Sigmoid colon (tissue), 7 donors: ENCODE measurements around the gene POLE. TPM values are rescaled to one million over a fixed set of nuclear protein-coding genes. Genes with fewer than 3 reads are reported as not detected.
A peak's percentile ranks its signal among the peaks of the same experiment; 100 is the strongest.

Experiments
- DNase-seq: peaks from one replicate; pipeline ENCODE4 v3.0.0-alpha.2; 2019
- H3K27ac ChIP-seq, 4 donors: fragments of 200-600 bp; sonication (generic); one replicate each; pipeline ENCODE4 v1.5.1; 2016 to 2019; ENCODE audit warnings: mild to moderate bottlenecking in 1 of 4
- H3K27me3 ChIP-seq, 3 donors: fragments of 200-600 bp; sonication (generic); one replicate each; pipeline ENCODE4 v1.5.1; 2019; ENCODE audit warnings: mild to moderate bottlenecking in 1 of 3
- H3K36me3 ChIP-seq, 4 donors: fragments of 200-600 bp; sonication (generic); one replicate each; pipeline ENCODE4 v1.5.1; 2016 to 2019
- H3K4me1 ChIP-seq, 4 donors: fragments of 200-600 bp; sonication (generic); one replicate each; pipeline ENCODE4 v1.5.1; 2017 to 2019
- H3K4me3 ChIP-seq, 4 donors: fragments of 200-600 bp; sonication (generic); one replicate each; pipeline ENCODE4 v1.5.1; 2017 to 2019; ENCODE audit warnings: mild to moderate bottlenecking in 2 of 4, moderate library complexity in 1 of 4
- H3K9me3 ChIP-seq, 4 donors: fragments of 200-600 bp in 3 of 4; sonication (generic) in 3 of 4; one replicate each; pipeline versions ENCODE4 v1.5.1 to v1.6.1; 2013 to 2019
- CTCF ChIP-seq, 4 experiments: fragments of 450-650 bp in 3 of 4; fragments of 200-600 bp in 1 of 4; IDR thresholded peaks; one replicate each; pipeline ENCODE4 v1.5.1; 2016 to 2019; ENCODE audit warnings: antibody characterized with exemption in 4 of 4, mild to moderate bottlenecking in 3 of 4, moderate library complexity in 2 of 4
- EP300 ChIP-seq, 4 donors: sonication (generic); formaldehyde crosslinking; IDR thresholded peaks; one replicate each; pipeline ENCODE4 v1.6.1; 2017; ENCODE audit warnings: antibody characterized with exemption in 4 of 4
- POLR2A ChIP-seq, 2 donors: fragments of 450-650 bp; IDR thresholded peaks; one replicate each; pipeline ENCODE4 v1.6.1; 2016; ENCODE audit warnings: antibody characterized with exemption in 2 of 2, mild to moderate bottlenecking in 2 of 2, moderate library complexity in 2 of 2
- POLR2AphosphoS5 ChIP-seq, 4 donors: sonication (generic); formaldehyde crosslinking; IDR thresholded peaks; one replicate each; pipeline ENCODE4 v1.6.1; 2017; ENCODE audit warnings: antibody characterized with exemption in 4 of 4
- WGBS, 2 donors: extraction: QIAGEN DNeasy Blood & Tissue Kit; methylation state at CpG; one replicate each; pipeline ENCODE4 v1.1.7; 2013; 5-methylcytosine and 5-hydroxymethylcytosine counted together
- intact Hi-C: fragments of 100-400 bp; cut with DNase I; formaldehyde crosslinking; loops from one replicate; pipeline ENCODE4 v1.15.1; 2023
- polyA plus RNA-seq, 3 donors: library from polyadenylated mRNA; stranded (reverse); fragments of 200-250 nt; gene quantifications; one replicate each; pipeline ENCODE4 v1.2.3, GENCODE V29; 2013
- total RNA-seq, 4 donors: library from RNA; depleted of rRNA; stranded (reverse); fragments of >200 nt; gene quantifications; one replicate each; pipeline ENCODE4 v1.1.0, GENCODE V29; 2016
- donor health status: healthy with polysubstance abuse.
- donor health status: Bipolar disorder and iron deficiency.
- donor health status: healthy.

POLE gene
- total and polyA plus RNA-seq, 7 donors = 11.1 to 37.4 (median 32.9) TPM

- WGBS, 2 donors = 36 to 43% methylated on average over 35 of the region's 35 CpGs
- H3K27me3 ChIP-seq = peaks cover 0 to 64% (median 39%) of the 10 kb centered on the region in 3 donors
- intact Hi-C loops = loop anchor here (5.0 kb wide), 1 partner anchor 468 kb away; the partner anchor contains the start of genes DDX51 and NOC4L
- peaks cover 0 to 4% (median 0%) of the 10 kb centered on the region in 4 donors for H3K9me3 ChIP-seq
- H3K36me3 ChIP-seq = no peaks in the 10 kb centered on the region
- no peak for DNase-seq
- H3K4me1 ChIP-seq = peaks cover 0 to 10% (median 2%) of the 10 kb centered on the region in 4 donors
- H3K4me3 ChIP-seq = peak within 1 kb of the TSS in 2 of 4 donors; percentile 7 to 30
- TF ChIP-seq POLR2A (IDR thresholded peaks at IDR 0.05) (no peak), POLR2AphosphoS5 (IDR thresholded peaks at IDR 0.05) (no peak), EP300 (IDR thresholded peaks at IDR 0.05) (no peak), CTCF (IDR thresholded peaks at IDR 0.05) (no peak)
- no peak within 1 kb of the TSS for H3K27ac ChIP-seq
Measured at GRCh38 chr12:132610051-132610759, 76.9 kb downstream of the POLE start, which contains the start of gene LRCOL1. TSS of gene LRCOL1 (minus strand) at chr12:132610582. CDS start at chr12:132606251, 4,331 bp downstream.

DNA sequence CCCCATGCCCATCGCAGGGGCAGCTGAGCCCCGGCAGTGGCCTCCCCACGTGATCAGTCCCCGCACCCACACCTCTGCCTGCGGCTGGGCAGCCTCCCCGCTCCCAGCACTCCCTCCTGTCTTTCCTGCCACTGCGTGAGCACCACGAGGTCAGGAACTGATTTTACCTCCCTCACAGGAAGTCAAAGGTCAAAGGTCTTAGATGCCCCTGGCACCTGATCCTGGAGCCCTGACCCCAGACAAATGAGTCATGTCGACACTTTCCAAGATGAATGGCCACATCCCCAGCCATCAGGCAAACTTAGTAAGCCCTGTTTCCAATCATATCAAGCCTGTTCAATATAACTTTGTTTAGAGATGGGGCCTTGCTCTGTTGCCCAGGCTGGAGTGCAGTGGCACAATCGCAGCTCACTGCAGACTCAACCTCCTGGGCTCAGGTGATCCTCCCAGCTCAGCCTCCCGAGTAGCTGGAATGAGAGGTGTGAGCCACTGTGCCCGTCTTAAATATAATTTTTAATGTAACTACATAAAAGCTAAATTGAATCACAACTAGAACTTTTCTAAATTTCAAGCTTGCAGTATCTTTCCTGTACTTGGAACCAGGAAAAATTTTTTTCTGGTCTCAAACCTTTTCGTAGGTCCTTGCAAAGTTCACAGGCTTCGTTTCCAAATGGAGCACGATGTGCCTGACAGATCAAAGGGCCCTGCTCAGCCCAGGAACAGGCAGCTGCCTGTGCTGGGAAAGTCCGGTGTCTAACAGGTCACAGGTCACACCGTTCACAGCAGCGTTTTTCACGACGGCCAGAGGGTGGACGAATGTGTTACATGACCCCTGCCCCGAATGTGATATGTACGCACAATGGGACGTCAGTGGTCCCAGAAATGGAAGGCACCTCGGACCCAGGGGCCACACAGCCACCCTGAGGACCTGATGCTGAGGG, 78.6 kb downstream of the POLE start:
- TF ChIP-seq EP300 (IDR thresholded peaks at IDR 0.05) = no peak
- TF ChIP-seq POLR2AphosphoS5 (IDR thresholded peaks at IDR 0.05) = no peak
- no peak for TF ChIP-seq CTCF (IDR thresholded peaks at IDR 0.05)
- TF ChIP-seq POLR2A (IDR thresholded peaks at IDR 0.05) = no peak
- Histone ChIP-seq H3K27ac (no peak overlapping the region), H3K36me3 (no peaks in the 10 kb centered on the region), H3K9me3 (peaks cover 0 to 4% (median 0%) of the 10 kb centered on the region in 4 donors), H3K4me3 (no peak overlapping the region), H3K4me1 (peaks cover 0 to 12% (median 5%) of the 10 kb centered on the region in 4 donors), H3K27me3 (peaks cover 9 to 78% (median 53%) of the 10 kb centered on the region in 3 donors)
- intact Hi-C loops = no loop called here
- WGBS, 2 donors = 28 to 53% methylated on average over 25 of the region's 25 CpGs
- DNase-seq = no peak

- Histone ChIP-seq H3K27ac (no peak overlapping the region), H3K36me3 (no peaks in the 10 kb centered on the region), H3K9me3 (peaks cover 0 to 4% (median 0%) of the 10 kb centered on the region in 4 donors), H3K27me3 (peaks cover 9 to 91% (median 66%) of the 10 kb centered on the region in 3 donors), H3K4me3 (no peak overlapping the region), H3K4me1 (peaks cover 0 to 12% (median 5%) of the 10 kb centered on the region in 4 donors)
- intact Hi-C loops = no loop called here
- TF ChIP-seq POLR2A (IDR thresholded peaks at IDR 0.05) (no peak), POLR2AphosphoS5 (IDR thresholded peaks at IDR 0.05) (no peak), CTCF (IDR thresholded peaks at IDR 0.05) (no peak), EP300 (IDR thresholded peaks at IDR 0.05) (no peak)
- no peak for DNase-seq
- 87 to 92% methylated on average over 19 of the region's 19 CpGs for WGBS, 2 donors
Measured at GRCh38 chr12:132606927-132607326, 80.2 kb downstream of the POLE start.

DNA sequence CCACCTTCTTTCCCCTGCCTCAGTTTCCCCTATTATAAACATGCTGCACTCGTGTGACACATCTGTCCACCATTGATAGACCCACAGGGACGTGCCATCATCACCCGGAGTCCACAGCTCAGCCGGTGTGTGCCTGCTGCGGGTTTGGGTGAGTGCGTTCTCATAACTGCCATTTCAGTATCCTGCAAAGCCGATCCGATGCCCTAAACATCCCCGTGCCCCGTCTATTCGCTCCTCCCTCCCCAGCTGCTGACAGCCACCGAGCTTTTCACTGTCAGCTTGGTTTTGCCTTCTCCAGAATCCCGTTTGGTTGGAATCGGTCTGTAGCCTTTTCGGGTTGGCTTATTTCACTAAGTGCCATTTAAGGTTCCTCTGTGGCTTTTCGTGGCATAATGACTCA, 80.7 kb downstream of the POLE start:
- peaks cover 0 to 12% (median 5%) of the 10 kb centered on the region in 4 donors for H3K4me1 ChIP-seq
- H3K36me3 ChIP-seq = no peaks in the 10 kb centered on the region
- 73 to 74% methylated on average over 16 of the region's 16 CpGs for WGBS, 2 donors
- peaks cover 0 to 4% (median 0%) of the 10 kb centered on the region in 4 donors for H3K9me3 ChIP-seq
- H3K27me3 ChIP-seq = peaks cover 9 to 88% (median 66%) of the 10 kb centered on the region in 3 donors
- H3K4me3 ChIP-seq = no peak overlapping the region
- no peak for DNase-seq
- TF ChIP-seq EP300 (IDR thresholded peaks at IDR 0.05) (no peak), POLR2AphosphoS5 (IDR thresholded peaks at IDR 0.05) (no peak), CTCF (IDR thresholded peaks at IDR 0.05) (no peak), POLR2A (IDR thresholded peaks at IDR 0.05) (no peak)
- intact Hi-C loops = no loop called here
- H3K27ac ChIP-seq = no peak overlapping the region
